ENCODE measurements around the gene RANBP17. TPM values are rescaled to one million over a fixed set of nuclear protein-coding genes. Genes with fewer than 3 reads are reported as not detected.

Gene RANBP17
- total RNA-seq, 2 experiments from 2014 or later: not detected

DNA sequence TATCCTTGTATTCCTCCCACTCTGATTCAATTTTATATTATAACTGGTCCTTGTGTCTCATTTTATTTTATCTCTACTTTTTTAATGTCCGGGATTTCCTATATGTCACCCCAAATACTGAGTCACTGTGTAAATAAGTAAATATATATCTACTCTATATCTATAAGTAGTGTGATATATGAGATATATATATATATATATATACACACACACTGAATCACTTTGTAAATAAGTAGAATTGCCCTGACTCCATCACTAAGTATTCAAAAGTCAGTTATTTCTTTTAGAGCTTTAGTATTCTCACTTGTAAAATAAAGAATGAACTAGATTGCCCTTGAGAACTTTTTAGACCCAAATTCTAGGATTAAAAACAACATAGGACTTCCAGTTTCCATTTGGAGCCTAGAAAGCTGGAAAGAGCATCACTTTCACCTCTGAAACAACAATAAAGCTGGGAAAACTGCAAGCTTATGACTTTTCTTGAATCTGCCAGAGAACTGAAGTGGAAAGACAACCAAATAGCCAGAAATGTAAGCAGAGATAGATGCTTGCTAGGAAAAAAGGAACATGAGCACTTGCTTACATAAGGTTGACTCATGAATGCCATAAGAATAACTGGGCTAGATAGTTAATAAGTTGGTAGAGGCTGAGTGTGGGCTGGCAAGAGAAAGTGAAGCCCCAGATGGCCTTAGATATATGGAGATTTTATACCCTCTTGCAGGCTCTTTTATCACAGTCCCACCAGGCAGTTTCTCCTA is 276.1 kb downstream of the RANBP17 start:
- Mint-ChIP-seq H3K9me3 (no peaks in the 10 kb centered on the region), H3K36me3 (ENCODE audit: low read depth) (no peaks in the 10 kb centered on the region), H3K4me3 (no peak overlapping the region), H3K27ac (no peak overlapping the region), H3K27me3 (peaks cover 5% of the 10 kb centered on the region), H3K4me1 (ENCODE audit: low read depth) (no peaks in the 10 kb centered on the region)
- ATAC-seq (ENCODE audit: poor library complexity) (no peak), DNase-seq (no peak)
- H3K4me1 ChIP-seq (ENCODE audit: insufficient read depth, low read length): no peaks in the 10 kb centered on the region
- ChIA-PET POLR2A (no interaction called here), CTCF (no interaction called here)
- no peaks in the 10 kb centered on the region for H3K36me3 ChIP-seq (ENCODE audit: insufficient read depth, low read length)
- intact Hi-C loops (cut with DNase I, micrococcal nuclease): no loop called here
- H3K27me3 ChIP-seq (ENCODE audit: control insufficient read depth in 1 of 2, insufficient read depth in 2 of 2, low read length in 2 of 2): no peaks in the 10 kb centered on the region
- no peak overlapping the region for H3K27ac ChIP-seq (ENCODE audit: low read depth in 1 of 2, low read length in 2 of 2)
- TF ChIP-seq, protein P1, sequence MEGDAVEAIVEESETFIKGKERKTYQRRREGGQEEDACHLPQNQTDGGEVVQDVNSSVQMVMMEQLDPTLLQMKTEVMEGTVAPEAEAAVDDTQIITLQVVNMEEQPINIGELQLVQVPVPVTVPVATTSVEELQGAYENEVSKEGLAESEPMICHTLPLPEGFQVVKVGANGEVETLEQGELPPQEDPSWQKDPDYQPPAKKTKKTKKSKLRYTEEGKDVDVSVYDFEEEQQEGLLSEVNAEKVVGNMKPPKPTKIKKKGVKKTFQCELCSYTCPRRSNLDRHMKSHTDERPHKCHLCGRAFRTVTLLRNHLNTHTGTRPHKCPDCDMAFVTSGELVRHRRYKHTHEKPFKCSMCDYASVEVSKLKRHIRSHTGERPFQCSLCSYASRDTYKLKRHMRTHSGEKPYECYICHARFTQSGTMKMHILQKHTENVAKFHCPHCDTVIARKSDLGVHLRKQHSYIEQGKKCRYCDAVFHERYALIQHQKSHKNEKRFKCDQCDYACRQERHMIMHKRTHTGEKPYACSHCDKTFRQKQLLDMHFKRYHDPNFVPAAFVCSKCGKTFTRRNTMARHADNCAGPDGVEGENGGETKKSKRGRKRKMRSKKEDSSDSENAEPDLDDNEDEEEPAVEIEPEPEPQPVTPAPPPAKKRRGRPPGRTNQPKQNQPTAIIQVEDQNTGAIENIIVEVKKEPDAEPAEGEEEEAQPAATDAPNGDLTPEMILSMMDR (IDR thresholded peaks at IDR 0.05): no peak
- H3K4me3 ChIP-seq (ENCODE audit: low read length): no peak overlapping the region
- no peaks in the 10 kb centered on the region for H3K9me3 ChIP-seq (ENCODE audit: control insufficient read depth in 1 of 2, insufficient read depth in 1 of 2, low read length in 2 of 2)

DNA sequence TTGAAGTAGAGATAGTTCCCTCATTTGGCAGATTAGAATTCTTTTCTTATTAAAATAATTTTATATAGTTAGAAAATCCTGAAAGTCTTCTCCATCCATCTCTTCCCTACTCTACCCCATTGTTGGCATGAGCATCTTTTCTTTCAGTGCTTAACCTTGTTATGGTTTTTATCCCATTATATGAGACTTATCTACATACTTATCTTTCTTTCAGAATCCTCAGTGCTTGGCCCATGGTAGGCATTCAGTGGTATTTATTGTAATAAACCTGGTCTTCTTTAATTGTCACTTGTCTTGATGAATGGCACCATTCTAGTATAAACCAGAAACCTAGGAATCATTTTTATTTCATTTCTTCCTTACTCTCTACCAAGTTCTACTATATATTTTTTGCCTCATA is 277.4 kb downstream of the RANBP17 start:
- H3K27ac Mint-ChIP-seq: no peak overlapping the region
- Histone ChIP-seq H3K27me3 (ENCODE audit: control insufficient read depth in 1 of 2, insufficient read depth in 2 of 2, low read length in 2 of 2) (no peaks in the 10 kb centered on the region), H3K9me3 (ENCODE audit: control insufficient read depth in 1 of 2, insufficient read depth in 1 of 2, low read length in 2 of 2) (no peaks in the 10 kb centered on the region), H3K36me3 (ENCODE audit: insufficient read depth, low read length) (no peaks in the 10 kb centered on the region), H3K27ac (ENCODE audit: low read depth in 1 of 2, low read length in 2 of 2) (no peak overlapping the region), H3K4me3 (ENCODE audit: low read length) (no peak overlapping the region), H3K4me1 (ENCODE audit: insufficient read depth, low read length) (no peaks in the 10 kb centered on the region)
- no peak overlapping the region for H3K4me3 Mint-ChIP-seq
- peaks cover 1% of the 10 kb centered on the region for H3K27me3 Mint-ChIP-seq
- H3K4me1 Mint-ChIP-seq (ENCODE audit: low read depth): no peaks in the 10 kb centered on the region
- H3K9me3 Mint-ChIP-seq: no peaks in the 10 kb centered on the region
- no peak for DNase-seq
- TF ChIP-seq, protein P1 (IDR thresholded peaks at IDR 0.05): no peak
- ChIA-PET CTCF (no interaction called here), POLR2A (no interaction called here)
- intact Hi-C loops (cut with DNase I, micrococcal nuclease): no loop called here
- no peak for ATAC-seq (ENCODE audit: poor library complexity)
- no peaks in the 10 kb centered on the region for H3K36me3 Mint-ChIP-seq (ENCODE audit: low read depth)

DNA sequence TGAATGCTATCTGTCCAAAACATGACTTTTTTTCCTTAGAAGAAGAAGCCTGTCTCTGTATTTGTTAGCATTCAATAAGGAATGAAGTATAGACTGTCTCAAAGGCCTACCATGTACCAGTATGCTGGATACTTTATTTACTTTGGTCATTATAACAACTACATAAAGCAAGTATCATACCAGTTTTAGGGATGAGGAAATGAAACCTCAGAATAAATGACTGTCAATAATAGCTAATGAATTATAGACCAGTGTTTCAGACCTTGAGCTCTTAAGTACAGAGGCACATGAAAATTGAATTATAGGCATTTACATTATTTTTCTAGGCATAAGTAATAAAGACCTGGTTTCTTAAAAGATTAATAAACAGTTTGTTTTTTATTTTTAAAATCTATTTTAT is 280.8 kb downstream of the RANBP17 start:
- ATAC-seq (ENCODE audit: poor library complexity) (no peak), DNase-seq (no peak)
- Mint-ChIP-seq H3K27ac (no peak overlapping the region), H3K27me3 (no peaks in the 10 kb centered on the region), H3K36me3 (ENCODE audit: low read depth) (no peaks in the 10 kb centered on the region), H3K4me1 (ENCODE audit: low read depth) (no peaks in the 10 kb centered on the region), H3K9me3 (no peaks in the 10 kb centered on the region), H3K4me3 (no peak overlapping the region)
- CTCF ChIA-PET: interaction anchor here (1.9 kb wide), 1 partner anchor 12 kb away, joined by 6 read pairs; no protein-coding TSS in a partner anchor
- TF ChIP-seq, protein P1 (IDR thresholded peaks at IDR 0.05): no peak
- Histone ChIP-seq H3K4me1 (ENCODE audit: insufficient read depth, low read length) (no peaks in the 10 kb centered on the region), H3K27ac (ENCODE audit: low read depth in 1 of 2, low read length in 2 of 2) (no peak overlapping the region), H3K36me3 (ENCODE audit: insufficient read depth, low read length) (no peaks in the 10 kb centered on the region), H3K9me3 (ENCODE audit: control insufficient read depth in 1 of 2, insufficient read depth in 1 of 2, low read length in 2 of 2) (no peaks in the 10 kb centered on the region), H3K4me3 (ENCODE audit: low read length) (no peak overlapping the region), H3K27me3 (ENCODE audit: control insufficient read depth in 1 of 2, insufficient read depth in 2 of 2, low read length in 2 of 2) (no peaks in the 10 kb centered on the region)
- POLR2A ChIA-PET: no interaction called here
- intact Hi-C loops (cut with DNase I, micrococcal nuclease): no loop called here

Data from CD4-positive, alpha-beta T cell (primary cell).